ENCODE results near the gene ZNF853.
"Not testable (repeated sequence)": the region's sequence is repeated elsewhere in the genome, so short reads cannot be mapped to it uniquely, and the experiment has no call there.

ZNF853 gene

GRCh38 chr7:6653071-6654003 is 37.9 kb downstream of the ZNF853 start:
- no peak for DNase-seq

- no peak for DNase-seq
These were observed 38.9 kb downstream of the ZNF853 start for GRCh38 chr7:6654113-6654841.

GRCh38 chr7:6654842-6655610 is 39.6 kb downstream of the ZNF853 start:
- no peak for DNase-seq

- no peak for DNase-seq
These were observed 40.4 kb downstream of the ZNF853 start for GRCh38 chr7:6655636-6656385.

GRCh38 chr7:6656413-6656812 is 41.0 kb downstream of the ZNF853 start:
- no peak for DNase-seq

GRCh38 chr7:6658618-6659345 is 43.4 kb downstream of the ZNF853 start:
- DNase-seq, result no peak

- DNase-seq, result not testable (repeated sequence)
These were observed 55.4 kb downstream of the ZNF853 start for GRCh38 chr7:6670851-6671250.
